CD4-positive, alpha-beta T cell treated with Interferon gamma for 1 hour (primary cell): ENCODE results near the gene KLF17.
"Not testable (repeated sequence)": the region's sequence is repeated elsewhere in the genome, so short reads cannot be mapped to it uniquely, and the experiment has no call there.

Experiments used
- DNase-seq: peaks from one replicate; pipeline ENCODE4 v3.0.0-alpha.2; 2020

Gene KLF17

DNA sequence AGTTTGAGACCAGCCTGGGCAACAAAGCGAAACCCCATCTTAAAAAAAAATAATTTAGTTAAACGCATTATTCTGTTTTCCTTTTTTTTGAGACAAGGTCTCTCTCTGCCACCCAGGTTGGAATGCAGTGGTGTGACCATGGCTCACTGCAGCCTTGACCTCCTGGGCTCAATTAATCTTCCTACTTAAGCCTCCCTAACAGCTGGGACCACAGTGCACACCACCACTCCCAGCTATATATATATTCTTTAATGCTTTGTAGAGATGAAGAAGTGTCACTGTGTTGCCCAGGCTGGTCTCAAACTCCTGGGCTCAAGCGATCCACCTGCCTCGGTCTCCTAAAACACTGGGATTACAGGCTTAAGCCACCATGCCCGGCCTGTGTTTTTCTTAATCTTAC is 7.7 kb upstream of the KLF17 start:
- no peak for DNase-seq

- DNase-seq = no peak
Observed at GRCh38 chr1:44111861-44112260, 6.8 kb upstream of the KLF17 start.

DNA sequence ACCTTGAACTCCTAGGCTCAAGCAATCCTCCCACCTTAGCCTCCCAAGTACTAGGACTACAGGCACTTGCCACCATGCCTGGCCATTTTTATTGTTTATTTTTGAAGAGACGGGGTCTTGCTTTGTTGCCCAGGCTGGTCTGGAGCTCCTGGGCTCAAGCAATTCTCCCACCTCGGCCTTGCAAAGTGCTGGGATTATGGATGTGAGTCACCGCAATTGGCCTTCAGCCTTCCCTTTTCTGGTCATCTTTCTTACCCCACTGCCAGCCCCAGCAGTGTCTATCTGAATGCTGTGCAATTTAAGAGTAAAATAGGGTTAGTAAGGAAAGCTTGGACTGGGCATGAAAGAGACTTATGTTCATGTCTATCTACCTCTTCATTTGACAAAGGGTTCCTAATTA is 6.1 kb upstream of the KLF17 start:
- no peak for DNase-seq

DNA sequence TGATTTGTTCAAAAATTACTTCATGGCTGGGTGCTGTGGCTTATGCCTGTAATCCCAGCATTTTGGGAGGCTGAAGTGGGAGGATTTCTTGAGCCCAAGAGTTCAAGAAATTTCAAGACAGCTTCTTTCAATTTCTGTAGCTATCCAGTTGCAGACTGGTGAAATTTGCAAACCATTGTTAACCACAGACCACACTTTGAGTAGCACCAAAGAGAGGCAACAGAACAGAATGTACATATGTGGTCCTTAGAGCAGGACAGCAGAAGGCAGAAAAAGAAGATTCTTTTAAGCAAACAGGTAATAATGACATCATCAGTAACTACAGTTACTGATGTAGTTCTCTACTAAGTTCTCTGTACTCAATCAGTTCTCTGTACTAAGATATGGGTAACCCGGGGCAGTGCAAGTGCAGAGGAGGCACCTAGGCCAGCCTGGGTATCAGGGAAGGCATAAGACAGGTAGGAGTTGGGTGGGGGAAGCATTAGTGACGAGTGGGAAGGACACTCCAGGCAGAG is 5.5 kb upstream of the KLF17 start:
- DNase-seq = no peak

DNA sequence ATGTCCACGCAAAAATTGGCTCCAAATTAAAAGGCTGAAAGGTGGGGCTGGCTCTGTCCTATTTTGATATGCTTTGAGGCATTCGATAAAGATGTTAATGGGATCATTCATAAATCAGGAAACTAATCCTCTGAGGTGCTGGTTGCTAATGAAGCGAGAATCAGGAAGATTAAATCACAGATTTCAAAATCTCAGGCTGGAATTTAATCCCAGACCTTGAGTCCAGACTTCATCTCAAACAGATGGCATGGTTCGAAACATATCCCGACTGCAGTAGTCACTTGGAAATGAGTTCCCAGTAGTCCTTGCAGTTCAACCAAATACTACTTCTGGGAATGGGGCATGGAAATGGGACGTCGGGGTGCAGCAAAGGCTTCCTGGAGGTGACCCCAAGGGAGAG is 4.5 kb upstream of the KLF17 start:
- DNase-seq = no peak

DNA sequence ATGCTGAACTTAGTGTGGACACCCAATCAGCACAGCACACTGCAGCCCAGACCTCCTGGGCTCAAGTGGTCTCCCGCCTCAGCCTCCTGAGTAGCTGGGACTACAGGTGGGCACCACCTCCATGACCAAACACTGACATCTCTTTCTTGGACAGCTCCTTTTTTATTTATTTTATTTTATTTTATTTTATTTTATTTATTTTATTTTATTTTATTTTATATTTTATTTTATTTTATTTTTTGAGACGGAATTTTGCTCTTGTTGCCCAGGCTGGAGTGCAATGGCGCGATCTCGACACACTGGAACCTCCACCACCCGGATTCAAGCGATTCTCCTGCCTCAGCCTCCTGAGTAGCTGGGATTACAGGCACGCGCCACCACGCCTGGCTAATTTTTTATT is 1.3 kb upstream of the KLF17 start:
- not testable (repeated sequence) for DNase-seq

DNA sequence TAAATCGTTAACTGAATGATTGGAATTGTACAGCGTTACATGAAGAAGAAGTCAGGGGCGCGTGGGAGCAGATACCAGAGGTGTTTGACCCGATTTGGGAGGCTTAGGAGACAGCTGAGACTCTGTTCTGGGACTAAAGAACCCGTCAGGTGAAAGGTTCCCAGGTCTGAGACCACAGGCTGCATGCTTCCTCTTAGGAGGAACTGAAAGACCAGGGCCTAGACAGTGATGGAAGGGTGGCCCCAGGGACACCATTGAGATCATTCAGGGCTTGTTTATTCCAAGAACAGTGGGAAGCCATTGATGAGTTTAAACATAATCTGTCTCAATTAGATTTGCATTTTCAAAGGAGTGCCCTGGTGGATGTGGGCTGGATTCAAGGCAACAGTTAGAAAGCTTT is 904 bp downstream of the KLF17 start:
- DNase-seq = no peak

- no peak for DNase-seq
Observed at GRCh38 chr1:44120398-44120949, 1.9 kb downstream of the KLF17 start.

GRCh38 chr1:44129616-44130500 is 11.2 kb downstream of the KLF17 start:
- DNase-seq = no peak

GRCh38 chr1:44131411-44131810 is 12.8 kb downstream of the KLF17 start:
- no peak for DNase-seq

DNA sequence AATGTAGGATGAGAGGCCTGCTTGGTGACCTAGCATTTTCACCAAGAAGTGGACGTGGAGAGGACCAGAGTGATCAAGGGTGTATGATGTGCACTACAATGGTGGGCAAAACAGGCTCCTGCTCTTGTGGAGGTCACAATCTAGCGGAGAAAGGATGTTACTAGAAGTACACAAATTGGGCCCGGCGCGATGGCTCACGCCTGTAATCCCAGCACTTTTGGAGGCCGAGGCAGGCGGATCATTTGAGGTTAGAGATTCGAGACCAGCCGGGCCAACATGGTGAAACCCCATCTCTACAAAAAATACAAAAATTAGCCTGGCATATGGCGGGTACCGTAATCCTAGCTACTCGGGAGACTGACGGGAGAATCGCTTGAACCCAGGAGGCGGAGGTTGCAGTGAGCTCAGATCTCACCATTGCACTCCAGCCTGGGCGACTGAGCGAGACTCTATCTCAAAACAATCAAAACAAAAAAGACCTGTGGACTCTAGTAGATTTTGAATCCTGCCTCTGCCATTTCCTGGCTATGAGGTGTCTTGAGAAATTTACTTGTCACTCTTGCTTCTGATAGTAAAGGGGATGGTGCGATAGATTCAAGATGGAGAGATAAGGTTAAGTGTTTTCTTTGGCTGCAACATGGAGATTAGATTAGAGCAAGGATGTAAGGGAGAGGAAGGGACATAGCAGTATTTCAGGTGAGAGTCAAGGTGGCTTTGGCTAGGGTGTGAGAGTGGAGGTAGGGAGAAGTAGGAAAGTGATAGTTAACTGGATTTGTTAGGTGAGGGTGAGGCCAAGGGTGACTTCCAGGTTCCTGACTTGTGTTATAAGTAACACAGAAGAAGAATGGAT is 15.7 kb downstream of the KLF17 start:
- DNase-seq = no peak

DNA sequence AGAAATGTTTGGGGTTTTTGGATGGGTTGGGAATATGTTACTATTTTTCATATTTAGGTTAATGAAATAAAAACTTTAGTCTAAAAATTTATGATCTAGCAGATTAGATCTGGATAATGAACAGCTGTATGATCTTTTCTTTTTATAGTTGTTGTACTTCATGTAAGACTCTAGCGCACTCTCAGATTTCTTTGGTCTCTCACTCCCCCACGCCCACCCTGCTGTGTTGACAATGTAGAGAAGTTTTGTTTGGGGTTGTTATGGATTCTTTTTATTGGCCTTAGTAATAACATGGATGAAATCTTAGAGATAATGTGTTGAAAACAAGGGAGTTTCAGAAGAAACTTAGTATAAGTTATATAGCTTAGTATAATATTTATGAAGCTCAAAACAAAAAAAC is 17.3 kb downstream of the KLF17 start:
- no peak for DNase-seq

- no peak for DNase-seq
Observed at GRCh38 chr1:44138239-44138638, 19.6 kb downstream of the KLF17 start.

GRCh38 chr1:44139565-44139964 is 20.9 kb downstream of the KLF17 start:
- DNase-seq = not testable (repeated sequence)

DNA sequence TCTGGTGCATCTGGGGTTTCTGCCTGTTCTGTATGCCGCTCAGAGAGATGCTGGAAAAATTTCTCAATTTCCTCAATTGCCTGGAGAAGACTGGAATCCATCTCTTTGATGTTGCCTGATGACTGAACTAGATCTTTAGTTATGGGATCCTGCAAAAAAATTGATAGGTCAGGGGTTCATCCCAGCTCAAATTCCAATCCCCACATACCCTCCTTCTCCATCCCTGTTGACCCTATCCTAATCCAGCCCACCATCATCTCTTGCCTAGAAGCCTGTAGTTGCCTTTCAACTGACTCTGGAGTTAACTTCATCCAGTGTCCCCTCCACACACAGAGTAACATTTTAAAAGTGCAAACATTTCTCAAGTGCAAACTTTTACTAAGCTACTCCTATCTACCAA is 22.9 kb downstream of the KLF17 start, which contains the start of gene KLF18:
Gene KLF18 (minus strand): TSS at position 101 of the 400 bp plus-strand sequence. CDS start 0 bp downstream, at position 101.
- DNase-seq = no peak

DNA sequence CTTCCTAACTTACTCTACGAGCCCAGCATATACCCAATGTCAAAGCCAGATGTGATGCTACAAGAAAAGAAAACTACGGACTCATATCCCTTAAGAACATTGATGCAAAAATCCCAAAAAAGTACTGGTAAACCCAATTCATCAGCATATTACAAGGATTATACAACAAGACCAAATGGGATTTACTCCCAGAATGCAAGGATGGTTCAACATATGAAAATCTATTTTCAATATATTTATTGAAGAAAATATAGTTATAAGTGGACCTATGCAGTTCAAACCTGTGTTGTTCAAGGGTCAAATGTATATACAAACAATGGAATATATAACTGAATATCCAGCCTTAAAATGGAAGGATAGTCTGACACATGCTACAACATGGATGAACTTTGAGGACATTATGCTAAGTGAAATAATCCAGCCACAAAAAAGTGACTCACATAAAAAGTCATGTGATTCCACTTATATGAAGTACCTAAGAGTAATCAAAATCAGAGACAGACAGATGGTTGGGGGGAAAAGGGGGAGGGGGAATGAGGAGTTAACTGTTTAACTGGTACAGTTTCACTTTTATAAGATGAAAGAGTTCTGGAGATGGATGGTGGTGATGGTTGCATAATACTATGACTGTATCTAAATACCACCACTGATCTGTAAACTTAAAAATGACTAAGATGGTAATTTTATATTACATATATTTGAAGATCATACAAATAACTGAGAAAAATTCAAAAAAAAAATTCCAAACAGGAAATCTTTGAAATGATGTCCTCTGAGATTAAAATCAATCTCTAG is 26.5 kb downstream of the KLF17 start:
- DNase-seq = no peak

DNA sequence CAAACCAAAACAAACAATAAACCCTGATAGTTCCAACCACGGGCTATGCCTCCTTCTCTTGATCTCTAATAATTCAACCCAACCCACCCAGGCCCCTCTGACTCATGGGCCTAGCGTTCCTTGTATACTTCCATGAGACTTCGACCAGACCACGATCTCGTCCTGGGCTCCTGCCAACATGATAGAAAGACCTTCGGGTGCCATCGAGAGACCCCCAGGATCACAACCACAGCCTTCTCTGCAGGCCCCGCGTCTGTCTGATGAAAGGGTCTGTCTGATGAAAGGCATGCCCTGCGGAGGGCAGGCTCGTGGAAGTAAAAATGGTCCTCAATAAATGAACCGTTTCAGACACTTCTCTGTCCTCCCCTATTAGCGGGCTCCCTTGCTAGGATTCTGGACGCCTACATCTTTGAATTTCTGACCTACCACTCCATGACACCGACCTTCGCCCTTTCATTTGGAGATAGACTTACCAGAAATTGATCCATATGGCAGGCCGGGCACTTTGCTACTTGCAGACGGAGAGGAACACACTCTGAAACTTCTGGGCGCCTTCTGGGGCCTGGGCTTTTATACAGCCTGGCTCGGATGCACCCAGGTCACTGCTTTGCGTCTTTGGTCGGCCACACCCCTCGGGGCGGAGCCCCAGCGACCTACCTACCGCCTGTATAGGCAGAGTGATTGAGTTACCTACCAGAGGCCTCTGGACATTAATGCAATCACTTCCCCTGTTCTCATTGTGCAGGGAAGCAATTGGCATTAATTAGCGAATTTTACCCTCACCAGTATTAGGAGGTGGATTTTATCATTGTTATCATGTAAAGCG is 28.1 kb downstream of the KLF17 start:
- DNase-seq = no peak

DNA sequence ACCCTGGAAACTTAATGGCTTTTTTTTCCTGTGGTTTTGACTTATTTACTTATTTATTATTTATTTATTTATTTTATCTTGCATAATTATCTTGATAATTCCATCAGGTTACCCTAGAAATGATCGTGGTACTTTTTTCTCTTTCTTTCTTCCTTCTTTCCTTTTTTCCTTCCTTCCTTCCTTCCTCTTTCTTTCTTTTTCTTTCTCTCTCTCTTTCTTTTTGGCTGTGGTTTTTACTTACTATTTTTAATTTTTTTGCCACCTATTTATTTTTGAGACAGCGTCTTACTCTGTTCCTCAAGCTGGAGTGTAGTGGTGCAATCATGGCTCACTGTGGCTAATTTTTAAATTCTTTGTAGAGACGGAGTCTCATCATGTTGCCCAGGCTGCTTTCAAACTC is 29.0 kb downstream of the KLF17 start:
- no peak for DNase-seq

DNA sequence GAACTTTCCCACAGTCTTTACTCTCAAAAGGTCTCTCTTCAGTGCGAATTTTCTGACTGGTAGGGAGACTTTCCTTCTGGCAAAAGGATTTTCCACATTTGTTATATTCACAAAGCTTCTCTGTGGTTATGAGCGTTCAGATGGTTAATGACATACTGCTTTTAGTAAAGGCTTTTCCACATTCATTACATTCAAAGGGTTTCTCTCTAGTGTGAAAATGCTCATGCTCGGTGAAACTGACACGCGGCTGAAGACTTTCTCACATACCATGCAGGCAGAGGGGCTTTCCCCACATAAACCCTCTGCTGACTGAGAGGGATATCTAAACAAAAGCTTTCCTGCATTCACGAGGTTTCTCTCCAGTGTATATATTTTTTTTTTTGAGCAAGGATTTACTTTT is 32.7 kb downstream of the KLF17 start:
- no peak for DNase-seq

GRCh38 chr1:44151808-44152207 is 33.2 kb downstream of the KLF17 start:
- DNase-seq = no peak

- DNase-seq = no peak
Observed at GRCh38 chr1:44152692-44153091, 34.1 kb downstream of the KLF17 start.

DNA sequence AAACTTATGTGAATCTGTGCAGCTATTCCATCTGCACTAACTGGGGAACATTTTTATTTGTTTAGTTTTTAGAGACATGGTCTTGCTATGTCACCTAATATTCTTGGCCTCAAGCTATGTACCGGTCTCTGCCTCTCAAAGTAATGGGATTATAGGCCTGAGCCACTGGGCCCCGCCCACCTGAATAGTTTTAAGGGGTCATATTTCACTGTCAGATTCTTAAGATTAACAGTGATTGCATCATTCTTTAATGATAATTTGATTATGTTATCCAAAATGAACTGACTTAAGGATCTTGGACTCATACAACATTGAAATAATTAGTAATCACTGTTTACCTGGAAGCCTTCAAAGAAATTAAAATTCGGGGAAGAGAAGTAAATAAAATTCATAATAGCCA is 35.4 kb downstream of the KLF17 start:
- DNase-seq = no peak
